GM12891 (cell line): ENCODE data around the gene PRKCE.

Source experiments
- POLR2A ChIP-seq: IDR thresholded peaks from 2 replicates; pipeline ENCODE4 v1.6.1; 2011; ENCODE audit warnings: low read depth, low read length, control low read depth
- POLR2AphosphoS5 ChIP-seq: IDR thresholded peaks from 2 replicates; pipeline ENCODE4 v1.6.1; 2011; ENCODE audit warnings: low read depth, low read length, control low read depth
- TAF1 ChIP-seq: IDR thresholded peaks from 2 replicates; pipeline ENCODE4 v1.6.1; 2011; ENCODE audit warnings: low read depth, low read length, control low read depth

- TF ChIP-seq POLR2A (no peak), POLR2AphosphoS5 (no peak), TAF1 (no peak)
Measured at GRCh38 chr2:45856391-45857274, 205.2 kb downstream of the PRKCE start.
